ENCODE measurements around the gene RASA3.

RASA3 gene

DNA sequence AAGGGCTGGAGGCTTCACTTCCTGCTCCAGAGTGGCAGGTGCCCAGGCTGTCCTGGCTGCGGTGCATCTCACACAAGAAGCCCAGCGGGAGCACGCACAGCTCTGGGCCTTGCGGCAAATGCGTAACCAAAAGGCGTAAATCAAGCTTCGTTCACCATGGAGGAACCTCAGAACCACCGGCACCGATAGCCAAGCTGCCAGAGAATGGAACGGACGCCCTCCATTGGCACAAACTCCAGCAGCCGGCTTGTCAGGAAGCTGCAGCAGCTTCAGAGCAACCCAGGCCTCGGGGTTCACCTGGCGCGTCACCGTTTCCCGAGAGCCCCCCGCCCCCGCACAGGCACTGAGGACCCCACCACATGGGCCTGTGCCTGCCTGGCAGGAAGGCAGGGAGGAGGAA, 76.7 kb downstream of the RASA3 start:
- no peak overlapping the region for H3K9ac ChIP-seq (ENCODE audit: low read depth, low read length)

DNA sequence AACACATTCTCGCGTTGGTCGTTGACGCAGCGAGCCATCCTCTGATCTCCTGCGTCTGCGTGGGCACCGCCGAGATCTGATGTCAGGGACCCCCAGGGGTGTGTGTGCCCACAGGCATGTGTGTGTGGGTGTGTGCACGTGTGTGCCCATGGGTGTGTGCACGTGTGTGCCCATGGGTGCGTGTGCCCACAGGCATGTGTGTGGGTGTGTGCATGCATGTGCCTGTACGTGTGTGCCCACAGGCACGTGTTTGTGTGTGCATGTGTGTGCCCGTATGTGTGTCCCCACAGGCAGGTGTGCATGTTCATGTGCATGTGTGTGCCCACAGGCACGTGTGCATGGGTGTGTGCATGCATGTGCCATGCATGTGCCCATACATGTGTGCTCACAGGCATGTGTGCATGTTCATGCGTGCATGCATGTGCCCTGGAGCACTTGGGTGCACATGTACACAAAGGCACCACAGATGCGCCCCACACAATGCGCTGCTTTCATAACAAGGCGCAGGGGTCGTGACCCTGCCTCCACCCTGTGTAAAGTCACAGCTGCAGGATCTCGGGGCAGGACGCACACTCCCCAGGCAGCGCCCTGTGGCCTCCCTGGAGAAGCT, 77.5 kb downstream of the RASA3 start:
- Histone ChIP-seq H3K4me1 (ENCODE audit: insufficient read depth, low read length) (no peaks in the 10 kb centered on the region), H3K4me3 (ENCODE audit: low read depth in 1 of 2, low read length in 2 of 2) (no peak overlapping the region), H3K4me2 (ENCODE audit: insufficient read depth, low read length) (no peak overlapping the region), H2AFZ (ENCODE audit: low read depth, low read length) (no peak overlapping the region), H3K9ac (ENCODE audit: low read depth, low read length) (no peak overlapping the region), H3K36me3 (ENCODE audit: insufficient read depth, low read length) (peaks cover 59% of the 10 kb centered on the region), H3K79me2 (ENCODE audit: insufficient read depth, low read length) (peaks cover 67% of the 10 kb centered on the region), H3K27me3 (ENCODE audit: insufficient read depth, low read length, poor library complexity) (no peaks in the 10 kb centered on the region), H4K20me1 (ENCODE audit: insufficient read depth, low read length) (peaks cover 84% of the 10 kb centered on the region), H3K9me3 (ENCODE audit: insufficient read depth, low read length, severe bottlenecking) (no peaks in the 10 kb centered on the region), H3K27ac (ENCODE audit: low read length) (no peak overlapping the region)
- DNase-seq: no peak
- no peak for ATAC-seq (ENCODE audit: insufficient read depth, low read depth)
- TF ChIP-seq CTCF (IDR thresholded peaks at IDR 0.05; ENCODE audit: borderline replicate concordance, extremely low read depth, low read length, poor library complexity, severe bottlenecking): no peak
- no peak for TF ChIP-seq EZH2 (IDR thresholded peaks at IDR 0.05; ENCODE audit: borderline replicate concordance, low read depth, low read length, severe bottlenecking)

More for the DNA sequence above, 76.7 kb downstream of the RASA3 start:
- Histone ChIP-seq H3K4me2 (ENCODE audit: insufficient read depth, low read length) (no peak overlapping the region), H3K36me3 (ENCODE audit: insufficient read depth, low read length) (peaks cover 58% of the 10 kb centered on the region), H4K20me1 (ENCODE audit: insufficient read depth, low read length) (peaks cover 84% of the 10 kb centered on the region), H3K9me3 (ENCODE audit: insufficient read depth, low read length, severe bottlenecking) (no peaks in the 10 kb centered on the region), H2AFZ (ENCODE audit: low read depth, low read length) (no peak overlapping the region), H3K27me3 (ENCODE audit: insufficient read depth, low read length, poor library complexity) (no peaks in the 10 kb centered on the region), H3K79me2 (ENCODE audit: insufficient read depth, low read length) (peaks cover 70% of the 10 kb centered on the region), H3K4me1 (ENCODE audit: insufficient read depth, low read length) (no peaks in the 10 kb centered on the region), H3K4me3 (ENCODE audit: low read depth in 1 of 2, low read length in 2 of 2) (no peak overlapping the region), H3K27ac (ENCODE audit: low read length) (no peak overlapping the region)
- DNase-seq (no peak), ATAC-seq (ENCODE audit: insufficient read depth, low read depth) (no peak)
- TF ChIP-seq CTCF (IDR thresholded peaks at IDR 0.05; ENCODE audit: borderline replicate concordance, extremely low read depth, low read length, poor library complexity, severe bottlenecking) (no peak), EZH2 (IDR thresholded peaks at IDR 0.05; ENCODE audit: borderline replicate concordance, low read depth, low read length, severe bottlenecking) (no peak)

GRCh38 chr13:114054264-114054663, 78.2 kb downstream of the RASA3 start:
- H3K9me3 ChIP-seq (ENCODE audit: insufficient read depth, low read length, severe bottlenecking): no peaks in the 10 kb centered on the region
- H3K36me3 ChIP-seq (ENCODE audit: insufficient read depth, low read length): peaks cover 60% of the 10 kb centered on the region
- no peak for ATAC-seq (ENCODE audit: insufficient read depth, low read depth)
- no peak overlapping the region for H3K27ac ChIP-seq (ENCODE audit: low read length)
- no peak overlapping the region for H2AFZ ChIP-seq (ENCODE audit: low read depth, low read length)
- H3K27me3 ChIP-seq (ENCODE audit: insufficient read depth, low read length, poor library complexity): no peaks in the 10 kb centered on the region
- no peak overlapping the region for H3K4me3 ChIP-seq (ENCODE audit: low read depth in 1 of 2, low read length in 2 of 2)
- H3K79me2 ChIP-seq (ENCODE audit: insufficient read depth, low read length): peaks cover 65% of the 10 kb centered on the region
- H3K4me1 ChIP-seq (ENCODE audit: insufficient read depth, low read length): peaks cover 5% of the 10 kb centered on the region
- no peak overlapping the region for H3K4me2 ChIP-seq (ENCODE audit: insufficient read depth, low read length)
- DNase-seq: no peak
- H3K9ac ChIP-seq (ENCODE audit: low read depth, low read length): no peak overlapping the region
- peaks cover 84% of the 10 kb centered on the region for H4K20me1 ChIP-seq (ENCODE audit: insufficient read depth, low read length)
- TF ChIP-seq EZH2 (IDR thresholded peaks at IDR 0.05; ENCODE audit: borderline replicate concordance, low read depth, low read length, severe bottlenecking): no peak
- TF ChIP-seq CTCF (IDR thresholded peaks at IDR 0.05; ENCODE audit: borderline replicate concordance, extremely low read depth, low read length, poor library complexity, severe bottlenecking): no peak

Data from DND-41 (cell line).